DMS 273 (cell line): ENCODE data around the gene NR0B2.
A peak's percentile ranks its signal among the peaks of the same experiment; 100 is the strongest.

Experiments
- DNase-seq: peaks from one replicate; lab custom pipeline; 2025; ENCODE audit not compliant: unreplicated experiment; lab: John Stamatoyannopoulos, UW

NR0B2 gene

DNA sequence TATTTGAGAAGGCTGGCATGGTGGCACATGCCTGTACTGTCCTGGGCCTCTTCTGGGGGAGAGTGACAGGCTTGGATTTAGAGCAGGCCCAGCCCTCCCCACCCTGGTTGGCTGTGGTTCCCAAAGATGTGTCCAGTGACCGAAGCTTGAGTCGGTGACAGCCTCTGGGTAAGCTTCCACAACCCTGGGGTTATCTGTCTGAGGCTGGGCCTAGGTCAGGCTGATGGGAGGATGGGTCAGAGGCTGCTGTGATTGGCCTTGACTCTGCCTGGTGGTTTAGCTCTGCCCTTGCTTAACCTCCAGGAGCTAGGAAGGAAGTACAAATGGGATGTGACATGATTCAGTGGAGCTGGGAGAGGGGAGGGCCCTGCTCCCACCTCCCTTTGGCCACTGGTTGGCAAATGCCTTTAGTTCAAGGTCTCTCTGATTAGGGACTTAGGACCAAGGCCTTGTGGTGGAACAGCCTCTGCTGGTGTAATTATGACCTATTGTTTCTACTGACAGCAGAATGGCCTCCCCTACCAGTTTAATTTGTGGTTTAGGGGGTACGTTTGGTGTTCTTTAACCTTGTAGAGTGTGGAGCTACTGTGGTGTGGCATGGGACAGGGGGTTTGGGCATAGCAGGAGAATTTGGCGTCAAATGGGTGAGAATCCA lies 24.4 kb upstream of the NR0B2 start:
- no peak for DNase-seq

DNA sequence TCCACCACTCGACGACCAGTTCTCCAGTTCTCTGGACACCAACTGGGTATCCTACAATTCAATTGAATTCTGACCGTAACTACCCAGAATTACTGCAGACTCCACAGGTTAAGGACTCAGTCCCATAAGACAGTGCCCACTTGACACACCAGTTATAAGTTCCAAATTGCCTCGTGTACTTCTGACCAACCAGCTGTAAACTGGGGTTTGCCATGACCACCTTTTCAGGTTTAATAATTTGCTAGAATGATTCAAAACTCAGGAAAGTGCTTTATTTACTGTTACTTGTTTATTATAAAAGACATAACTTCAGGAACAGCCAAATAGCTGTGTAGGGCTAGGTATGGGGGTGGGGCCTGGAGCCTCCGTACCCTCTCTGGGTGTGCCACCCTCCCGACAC lies 23.0 kb upstream of the NR0B2 start:
- no peak for DNase-seq

DNA sequence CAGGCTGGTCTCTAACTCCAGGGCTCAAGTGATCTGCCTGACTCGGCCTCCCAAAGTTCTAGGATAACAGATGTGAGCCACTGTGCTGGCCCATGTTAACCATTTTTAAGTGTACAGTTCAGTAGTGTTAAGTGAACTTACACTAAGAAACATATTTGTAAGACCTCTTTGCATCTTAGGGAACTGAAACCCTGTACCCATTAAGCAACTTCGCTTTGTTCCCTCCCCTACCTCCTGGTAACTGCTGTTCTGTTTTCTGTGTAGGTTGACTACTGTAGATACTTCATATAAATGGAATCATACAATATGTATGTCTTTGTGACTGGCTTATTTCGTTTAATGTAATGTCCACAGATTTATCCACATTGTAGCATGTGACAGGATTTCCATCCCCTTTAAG lies 18.8 kb upstream of the NR0B2 start:
- DNase-seq: no peak

DNA sequence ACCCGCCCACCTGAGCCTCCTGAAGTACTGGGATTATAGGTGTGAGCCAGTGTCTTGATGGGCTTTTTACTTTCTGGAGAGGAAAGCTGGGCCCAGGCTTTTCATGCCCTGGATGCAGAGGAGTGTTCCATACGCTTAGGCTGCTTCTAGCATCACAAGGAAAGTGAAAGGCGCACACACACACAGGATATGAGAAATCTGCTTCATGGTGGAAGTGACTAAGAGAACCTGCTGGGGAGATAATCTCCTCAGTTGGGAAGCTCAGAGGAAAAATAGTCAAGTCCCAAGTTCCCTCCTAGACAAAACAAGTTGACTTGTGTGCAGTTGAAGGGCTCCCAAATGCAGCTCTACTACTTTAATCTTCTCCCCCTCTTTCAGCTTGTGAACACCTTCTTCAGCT lies 9.9 kb upstream of the NR0B2 start:
- no peak for DNase-seq

DNA sequence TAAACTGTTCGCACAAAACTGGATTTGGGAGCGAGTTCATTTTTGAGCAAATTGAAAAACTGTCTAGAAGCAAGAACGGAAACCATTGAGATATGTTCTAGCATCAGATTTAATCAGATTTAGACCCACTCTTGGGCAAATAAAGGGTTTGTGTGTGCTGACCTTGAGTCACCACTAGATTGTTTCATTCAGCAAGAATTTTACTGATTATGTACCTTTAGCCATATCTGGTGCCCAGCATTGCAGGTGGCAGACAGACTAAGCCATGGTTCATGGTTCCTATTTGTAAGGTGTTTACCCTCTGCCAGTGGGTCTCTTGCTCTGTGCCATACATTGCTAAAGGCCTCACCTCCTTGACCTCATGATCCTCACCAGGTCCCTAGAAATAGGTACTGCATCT lies 9.1 kb upstream of the NR0B2 start:
- DNase-seq: no peak

DNA sequence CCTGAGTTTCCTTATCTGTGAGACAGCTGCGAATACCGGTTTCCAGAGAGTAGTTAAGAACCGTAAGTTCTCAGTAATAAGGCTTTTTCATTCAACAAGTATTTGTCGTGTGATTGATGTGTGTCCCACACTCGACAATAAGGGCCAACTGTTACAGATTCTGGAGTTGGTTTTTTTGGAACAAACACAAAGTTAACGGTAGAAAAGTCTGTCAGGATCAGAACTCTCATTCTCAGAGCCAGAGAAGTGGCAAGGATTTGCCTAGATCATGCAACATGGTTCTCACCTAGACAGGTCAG lies 8.6 kb upstream of the NR0B2 start:
- DNase-seq: no peak

DNA sequence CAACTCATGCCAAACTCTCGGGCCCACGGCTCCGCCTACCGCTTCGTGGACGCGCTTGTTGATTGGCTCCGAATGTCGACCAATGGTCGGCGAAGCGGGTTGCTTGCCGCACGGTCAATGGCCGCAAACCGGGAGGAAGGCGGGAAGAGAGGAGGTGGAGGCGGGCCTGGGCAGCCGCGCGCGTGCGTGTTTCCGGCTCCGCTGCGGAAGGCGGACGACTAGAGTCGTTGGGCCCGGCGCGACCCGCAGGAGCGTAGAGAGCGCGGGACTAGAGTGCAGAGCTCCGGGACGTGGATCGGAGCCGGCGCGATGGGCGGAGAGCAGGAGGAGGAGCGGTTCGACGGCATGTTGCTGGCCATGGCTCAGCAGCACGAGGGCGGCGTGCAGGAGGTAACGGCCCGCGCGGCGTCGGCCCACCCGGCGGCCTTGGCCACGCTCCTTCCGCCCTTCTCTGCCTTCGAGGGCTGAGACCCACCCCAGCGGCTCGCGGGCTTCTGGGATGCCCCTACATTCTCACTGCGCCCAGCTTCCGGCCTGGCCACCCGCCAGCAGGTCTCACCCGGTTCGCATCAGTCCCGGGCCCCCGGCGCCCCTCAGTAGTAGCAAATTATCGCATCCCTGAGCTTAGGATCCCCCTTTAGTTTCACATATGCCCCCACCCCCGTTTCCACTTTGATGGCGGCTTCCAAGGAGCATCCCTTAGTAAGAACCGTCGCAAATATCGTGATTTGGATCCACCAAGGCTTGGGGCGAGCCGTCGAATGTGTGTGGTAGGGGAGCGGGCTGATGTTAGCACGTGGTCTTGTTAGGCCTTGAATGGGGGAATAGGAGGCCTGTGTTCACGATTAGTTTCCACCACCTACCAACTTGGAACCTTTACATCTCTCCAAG lies 8.0 kb upstream of the NR0B2 start, which contains the start of gene NUDC:
TSS of gene NUDC (plus strand) at position 204 of the 891 bp plus-strand sequence. CDS start at position 310, 106 bp downstream.
- peak; percentile 99 for DNase-seq

DNA sequence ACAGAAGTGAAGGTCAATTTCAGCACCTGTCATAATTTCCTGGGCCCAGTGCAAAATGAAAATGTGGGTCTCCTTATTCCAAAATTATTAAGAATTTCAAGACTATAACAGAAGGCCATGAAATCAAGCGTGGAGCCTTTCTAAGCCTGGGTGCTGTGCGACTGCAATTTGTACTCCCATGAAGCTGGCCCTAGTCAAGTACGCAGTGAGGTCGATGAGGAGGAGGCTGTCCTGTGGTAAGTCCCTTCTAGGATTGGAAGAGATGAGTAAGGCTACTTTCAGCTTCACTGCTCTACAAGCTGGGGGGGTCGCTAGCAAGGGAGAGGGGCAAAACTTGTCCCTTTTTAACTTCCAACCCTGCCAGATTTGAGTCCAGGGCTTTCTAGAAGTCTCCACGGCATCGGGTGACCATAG lies 7.4 kb upstream of the NR0B2 start:
- DNase-seq: no peak

DNA sequence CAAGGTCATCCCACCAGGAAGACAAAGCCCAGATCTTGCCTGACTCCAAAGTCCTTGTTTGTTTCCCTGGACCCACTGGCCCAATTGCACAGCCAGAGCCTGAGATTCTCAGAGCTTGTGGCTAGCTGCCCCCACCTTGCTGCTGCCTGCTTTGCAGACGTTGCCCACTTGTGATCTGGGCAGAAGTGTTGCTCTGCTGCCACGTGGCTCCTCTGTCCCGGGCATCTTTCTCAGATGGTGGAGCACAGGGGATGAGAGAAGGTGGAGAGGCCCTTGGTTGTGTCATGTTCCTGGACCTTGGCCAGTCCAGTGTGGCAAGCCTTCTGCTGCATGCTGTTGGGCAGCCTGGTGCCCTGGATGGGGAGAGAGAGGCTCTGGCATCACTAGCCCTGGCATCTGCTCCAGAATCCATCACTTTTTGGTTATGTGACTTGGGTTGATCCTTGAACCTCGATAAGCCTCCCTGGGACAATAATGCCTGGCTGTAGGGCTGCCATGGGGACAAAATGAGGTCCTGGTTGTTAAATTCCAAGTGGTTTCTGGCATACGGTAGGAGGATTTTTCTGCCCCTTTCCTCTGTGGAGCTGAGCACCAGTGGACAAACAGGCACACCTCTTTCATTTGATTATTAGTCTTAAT lies 1.5 kb upstream of the NR0B2 start:
- DNase-seq: peak; percentile 54

DNA sequence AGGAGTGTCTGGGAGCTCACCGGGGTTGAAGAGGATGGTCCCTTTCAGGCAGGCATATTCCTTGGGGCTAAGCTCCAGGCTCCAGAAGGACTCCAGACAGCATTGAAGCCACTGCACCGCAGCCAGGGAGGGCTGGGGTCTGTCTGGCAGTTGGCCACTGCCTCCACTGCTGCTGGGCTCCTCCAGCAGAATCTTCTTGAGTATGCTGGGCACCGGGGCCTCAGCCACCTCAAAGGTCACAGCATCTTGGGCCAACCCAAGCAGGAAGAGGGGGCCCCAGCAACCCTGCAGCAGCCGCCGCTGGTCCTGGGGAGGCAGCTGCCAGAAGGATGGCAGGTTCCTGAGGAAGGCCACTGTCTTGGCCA lies 404 bp downstream of the NR0B2 start:
- no peak for DNase-seq

DNA sequence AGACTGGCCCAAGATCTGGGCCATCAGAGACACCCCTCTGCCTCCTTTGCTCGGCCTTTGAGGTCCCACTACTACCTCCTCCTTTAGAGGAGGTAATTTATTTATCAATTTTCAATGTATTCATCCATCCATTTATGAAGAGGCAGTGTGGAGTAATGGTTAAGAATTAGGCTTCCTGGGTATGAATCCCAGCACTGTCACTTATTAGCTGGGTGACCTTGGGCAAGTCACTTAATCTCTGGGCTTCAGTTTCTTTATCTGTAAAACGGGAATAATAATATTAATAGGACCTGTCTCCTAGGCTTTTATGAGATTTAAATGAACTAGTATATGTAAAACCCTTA lies 1.7 kb downstream of the NR0B2 start:
- no peak for DNase-seq

DNA sequence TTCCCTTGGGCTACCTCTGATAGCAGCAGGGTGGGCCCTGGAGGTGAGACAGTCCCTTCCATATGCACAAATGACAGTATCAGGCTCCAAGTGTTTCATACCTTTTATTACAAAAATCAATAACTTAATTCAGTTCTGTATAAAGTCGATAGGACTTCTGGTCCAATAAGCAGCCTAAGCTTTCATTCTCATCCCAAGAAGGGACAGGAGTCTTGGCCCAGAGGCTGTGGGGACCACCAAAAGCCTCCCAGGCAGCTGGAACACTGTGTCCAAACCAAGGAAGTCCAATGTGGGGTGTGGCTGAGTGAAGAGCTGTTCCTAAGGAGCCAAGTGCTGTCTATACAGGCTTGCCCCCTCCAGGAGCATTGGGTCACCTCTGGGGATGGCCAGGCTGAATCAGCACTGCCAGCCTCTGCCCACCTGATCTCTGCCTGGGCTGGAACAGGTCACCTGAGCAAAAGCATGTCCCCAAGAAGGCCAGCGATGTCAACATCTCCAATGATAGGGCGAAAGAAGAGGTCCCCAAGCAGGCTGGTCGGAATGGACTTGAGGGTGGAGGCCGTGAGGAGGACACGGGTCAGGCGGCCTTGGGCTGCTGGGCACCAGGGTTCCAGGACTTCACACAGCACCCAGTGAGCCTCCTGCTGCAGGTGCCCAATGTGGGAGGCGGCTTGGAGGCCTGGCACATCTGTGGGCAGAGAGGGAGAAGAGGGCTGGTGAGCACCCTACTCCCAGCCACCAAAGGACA lies 2.2 kb downstream of the NR0B2 start:
- no peak for DNase-seq

DNA sequence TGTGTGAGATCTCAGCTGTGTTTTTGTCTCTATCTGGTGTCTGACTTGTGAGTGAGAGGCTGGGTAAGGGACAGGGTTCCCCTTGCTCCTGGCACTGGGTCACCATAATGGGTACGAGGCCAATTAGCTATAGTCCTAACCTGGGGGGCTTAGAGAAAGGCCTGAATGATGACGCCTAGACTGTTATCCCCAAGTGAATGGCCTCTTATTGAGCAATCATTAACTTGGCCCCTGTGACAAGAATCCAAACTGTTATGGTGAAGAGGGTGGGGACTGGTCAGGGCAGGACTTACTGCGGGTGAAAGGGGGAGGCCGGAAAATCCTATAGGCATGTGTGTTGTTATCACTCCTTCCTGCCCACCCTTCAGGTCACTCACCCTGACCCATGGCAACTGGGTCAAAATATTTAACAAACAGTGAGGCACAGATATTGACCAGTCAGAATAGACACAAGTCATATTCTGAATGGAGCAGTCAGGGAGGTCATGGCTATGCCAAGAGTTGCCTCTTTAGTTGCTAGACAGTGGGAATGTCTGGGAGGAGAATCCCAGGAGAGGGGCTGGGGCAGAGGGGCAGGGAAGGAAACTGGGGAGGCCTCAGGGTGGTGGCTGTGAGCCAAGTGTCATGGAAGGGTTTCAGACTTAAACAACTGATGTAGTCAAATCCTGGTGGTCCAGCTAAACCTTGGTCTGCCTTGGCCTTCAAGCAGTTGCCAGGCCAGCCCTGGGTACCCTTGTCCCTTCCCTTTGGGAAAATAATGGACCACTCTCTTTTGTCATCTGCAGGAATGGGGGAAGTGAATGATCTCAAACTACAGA lies 3.2 kb downstream of the NR0B2 start:
- DNase-seq: no peak

DNA sequence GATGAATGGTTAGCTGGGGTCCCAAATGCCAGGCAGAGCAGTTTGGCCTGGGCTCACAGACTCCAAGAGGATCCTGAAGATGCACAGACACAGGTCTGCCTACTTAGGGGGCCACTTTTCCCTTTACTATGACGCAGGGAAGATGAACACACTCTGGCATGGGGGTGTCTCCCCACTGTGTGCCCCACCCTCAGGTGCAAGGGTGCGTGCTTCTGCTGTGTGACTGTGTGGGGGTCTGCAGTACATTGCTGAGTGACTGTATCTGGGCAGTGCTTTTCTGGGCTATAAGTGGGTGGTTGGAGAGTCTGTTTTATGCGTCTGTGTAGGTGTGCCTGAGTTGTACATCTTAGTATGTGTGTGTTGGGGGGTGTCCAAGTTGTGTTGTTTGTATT lies 3.8 kb downstream of the NR0B2 start:
- no peak for DNase-seq

DNA sequence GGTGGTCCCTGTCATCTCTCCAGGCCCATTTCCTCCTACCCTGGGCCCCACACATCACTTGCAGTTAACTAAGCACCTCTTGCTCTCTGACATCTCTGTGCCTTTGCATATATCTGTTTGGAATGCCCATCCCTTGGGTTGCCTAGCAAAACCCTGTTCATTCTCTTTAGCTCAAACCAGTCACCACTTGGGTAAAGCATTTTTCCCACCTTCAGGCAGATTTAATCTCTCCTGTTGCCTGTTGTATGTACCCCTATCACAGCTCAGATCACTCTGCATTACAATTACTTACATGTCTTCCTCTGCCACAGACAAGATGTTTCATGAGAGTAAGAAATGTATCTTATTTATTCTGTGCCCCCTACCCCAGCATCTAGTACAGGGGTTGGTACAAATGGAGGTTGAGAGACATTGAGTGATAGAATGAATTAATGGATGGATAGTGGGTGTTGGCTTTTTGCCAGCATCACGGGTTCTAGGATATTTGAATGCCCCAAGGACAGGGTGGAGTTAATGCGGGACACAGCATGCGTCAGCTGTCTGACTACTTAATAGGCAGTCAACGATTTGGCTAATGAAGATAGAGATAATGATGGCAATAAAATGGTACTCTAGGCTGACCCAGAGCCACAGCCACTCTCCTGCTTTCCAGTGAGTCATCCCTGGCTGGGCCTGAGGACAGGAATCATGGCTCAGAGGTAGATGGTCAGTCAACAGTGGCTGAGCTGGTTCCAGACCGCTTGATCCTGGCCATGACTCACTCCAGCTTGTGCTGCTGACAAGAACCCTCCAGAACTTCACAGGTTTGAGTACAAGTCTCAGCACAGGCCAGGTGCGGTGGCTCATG lies 6.5 kb downstream of the NR0B2 start:
- DNase-seq: no peak

DNA sequence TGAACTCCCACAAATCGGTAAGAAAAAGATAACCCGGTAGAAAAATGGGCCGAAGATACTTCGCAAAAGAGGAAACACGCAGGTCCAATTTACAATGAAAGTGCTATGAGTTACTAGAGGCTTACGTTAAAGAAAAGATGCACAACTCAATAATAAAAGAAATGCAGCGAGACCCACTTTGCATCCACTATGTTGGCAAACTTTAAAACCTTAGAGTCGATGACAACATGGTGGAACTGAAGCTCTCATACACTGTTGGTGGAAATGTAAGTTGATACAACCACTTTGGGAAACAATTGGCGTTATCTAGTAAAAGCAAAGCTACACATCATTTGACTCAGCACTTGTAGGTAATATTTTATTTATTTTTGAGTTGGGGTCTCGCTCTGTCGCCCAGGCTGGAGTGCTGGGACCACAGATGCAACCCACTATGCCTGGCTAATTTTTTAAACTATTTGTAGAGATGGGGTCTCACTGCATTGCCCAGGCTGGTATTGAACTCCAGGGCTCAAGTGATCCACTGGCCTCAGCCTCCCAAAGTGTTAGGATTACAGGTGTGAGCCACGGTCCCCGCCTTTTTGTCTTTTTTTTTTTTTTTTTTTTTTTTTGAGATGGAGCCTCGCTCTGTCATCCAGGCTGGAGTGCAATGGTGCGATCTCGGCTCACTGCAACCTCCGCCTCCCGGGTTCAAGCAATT lies 12.8 kb downstream of the NR0B2 start:
- DNase-seq: no peak

DNA sequence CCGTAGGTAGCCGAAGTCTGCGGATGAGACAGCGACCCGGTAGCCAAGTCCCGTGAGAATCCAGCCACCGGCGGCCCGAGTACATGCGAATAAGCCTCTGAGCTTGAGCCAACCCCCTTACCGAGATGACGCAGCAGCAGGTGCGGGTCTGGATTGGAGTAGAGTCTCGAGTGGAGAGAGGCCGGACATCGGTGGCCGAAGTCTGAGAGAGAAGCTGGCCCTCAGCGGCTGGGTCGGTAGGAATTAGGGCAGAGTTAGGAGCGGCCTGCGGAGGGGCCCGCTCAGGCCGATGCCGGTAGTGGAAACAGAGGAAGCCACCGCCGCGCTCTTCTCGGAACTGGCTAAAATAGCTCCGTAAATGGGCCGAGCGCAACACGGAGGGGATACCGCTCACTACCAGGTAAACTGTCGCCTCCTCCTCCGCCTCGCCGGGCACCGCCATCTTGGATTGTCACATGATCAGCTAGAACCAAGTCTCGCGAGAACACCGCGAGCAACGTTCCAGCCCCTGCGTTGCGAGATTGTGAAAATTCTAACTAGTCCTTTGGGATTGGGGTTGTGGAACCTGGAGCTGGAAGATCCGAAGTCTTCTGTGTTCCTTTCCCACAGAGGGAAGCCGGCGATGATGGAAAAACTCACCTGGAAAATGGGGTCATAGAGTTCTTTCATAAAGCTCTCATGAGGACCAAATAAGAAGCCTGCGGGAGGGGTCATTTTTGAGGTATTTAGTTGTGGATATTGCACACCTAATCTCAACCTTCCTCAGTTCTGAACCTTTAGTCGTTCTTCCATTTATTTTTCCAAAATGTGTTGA lies 13.6 kb downstream of the NR0B2 start, which contains the start of gene GPATCH3:
TSS of gene GPATCH3 (minus strand) at position 467 of the 814 bp plus-strand sequence. CDS start at position 442, 25 bp downstream.
- peak; percentile 97 for DNase-seq

DNA sequence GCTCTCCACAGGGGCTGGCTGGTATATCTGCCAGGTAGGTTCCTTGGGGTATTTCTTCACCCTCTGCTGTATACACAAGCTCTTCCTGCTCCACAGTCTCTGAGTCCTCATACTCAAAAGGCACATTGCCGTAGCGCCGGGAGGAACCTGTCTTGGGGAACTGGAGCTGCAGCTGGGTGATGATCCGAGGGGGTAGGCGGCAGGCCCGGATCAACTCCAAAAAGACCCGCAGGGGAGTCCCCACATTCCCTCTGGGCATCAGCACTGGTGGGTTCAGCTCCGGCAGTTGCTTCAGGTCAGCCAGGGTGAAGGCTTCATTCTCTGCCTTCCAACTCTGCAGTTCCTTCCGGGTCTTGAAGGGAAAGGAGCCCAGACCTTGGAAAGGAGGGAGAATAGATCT lies 16.4 kb downstream of the NR0B2 start:
- DNase-seq: no peak
